Measurements from ENCODE around the gene MAMDC4. TPM values are rescaled to one million over a fixed set of nuclear protein-coding genes. Genes with fewer than 3 reads are reported as not detected.

The MAMDC4 gene
- total and polyA plus RNA-seq, 2 of the 8 experiments (the other 6 are each of a cell fraction or from before 2014, with no cell fraction given) = 3.1 to 4.5 TPM

- Histone ChIP-seq H3K27ac (ENCODE audit: low read depth, low read length) (no peak overlapping the region), H3K4me2 (ENCODE audit: insufficient read depth in 1 of 2, low read depth in 2 of 2, low read length in 2 of 2) (no peak overlapping the region), H3K4me3 (ENCODE audit: extremely low read depth in 1 of 4, insufficient read depth in 2 of 4, low read depth in 3 of 4, low read length in 4 of 4) (no peak overlapping the region), H3K36me3 (ENCODE audit: control insufficient read depth in 2 of 4, insufficient read depth in 4 of 4, low read length in 3 of 4) (peaks cover 17 to 56% (median 41%) of the 10 kb centered on the region in 4 experiments), H3K27me3 (replicated peaks in 1 of 4; ENCODE audit: control insufficient read depth in 3 of 4, extremely low read depth in 1 of 4, insufficient read depth in 3 of 4, low read length in 3 of 4) (no peaks in the 10 kb centered on the region), H3K9ac (replicated peaks in 1 of 4; ENCODE audit: extremely low read depth in 1 of 4, low read depth in 3 of 4, low read length in 3 of 4) (no peak overlapping the region), H4K91ac (replicated peaks; ENCODE audit: insufficient read length, low read length) (no peak overlapping the region), H2BK120ac (replicated peaks; ENCODE audit: low read depth, low read length) (no peak overlapping the region), H2AFZ (ENCODE audit: low read length) (no peak overlapping the region), H3K9me3 (ENCODE audit: insufficient read depth in 2 of 2, low read depth in 1 of 2, low read length in 1 of 2) (no peaks in the 10 kb centered on the region), H3K4me1 (replicated peaks in 1 of 4; ENCODE audit: control insufficient read depth in 3 of 4, insufficient read depth in 4 of 4, low read length in 3 of 4) (peaks cover 0 to 6% (median 3%) of the 10 kb centered on the region in 4 experiments; a peak in 3 of 7 replicates), H2BK20ac (ENCODE audit: low read length) (no peak overlapping the region), H4K20me1 (replicated peaks in 1 of 2; ENCODE audit: control insufficient read depth in 1 of 2, insufficient read depth in 2 of 2, low read length in 2 of 2) (peaks cover 13 to 40% of the 10 kb centered on the region in 2 experiments), H4K5ac (ENCODE audit: insufficient read length, low read depth, low read length) (no peak overlapping the region), H3K79me2 (ENCODE audit: control insufficient read depth in 1 of 2, insufficient read depth in 2 of 2, low read length in 2 of 2) (0 out of 4 replicates have a peak, but pooled peaks cover 0 to 4% of the 10 kb centered on the region in 2 experiments), H3K23ac (ENCODE audit: insufficient read length) (no peak overlapping the region), H3K4ac (replicated peaks; ENCODE audit: insufficient read length, low read depth, low read length) (no peak overlapping the region), H4K8ac (ENCODE audit: extremely low read depth, insufficient read depth, low read length) (0 out of 2 replicates have a peak overlapping the region, but pooled peaks have one; percentile 51), H2AK5ac (ENCODE audit: low read depth, low read length) (no peak overlapping the region), H2BK5ac (ENCODE audit: low read depth, low read length) (no peak overlapping the region), H3K56ac (replicated peaks; ENCODE audit: insufficient read length, low read depth, low read length) (no peak overlapping the region), H3K23me2 (ENCODE audit: low read depth, low read length) (no peaks in the 10 kb centered on the region), H3K14ac (ENCODE audit: insufficient read length) (no peak overlapping the region), H2BK15ac (ENCODE audit: low read length) (no peak overlapping the region), H2BK12ac (ENCODE audit: low read depth, low read length) (no peak overlapping the region), H3K18ac (ENCODE audit: extremely low read depth, low read length) (no peak overlapping the region), H3K79me1 (ENCODE audit: low read depth, low read length) (peaks cover 11% of the 10 kb centered on the region)
- TF ChIP-seq POU5F1 (IDR thresholded peaks at IDR 0.05; ENCODE audit: low read depth, low read length) = no peak
- no peak for TF ChIP-seq HDAC6 (IDR thresholded peaks at IDR 0.05; ENCODE audit: low read depth, low read length)
- TF ChIP-seq KDM4A (IDR thresholded peaks at IDR 0.05; ENCODE audit: low read depth, low read length, severe bottlenecking) = no peak
- 87% methylated on average over 23 of the region's 24 CpGs; no CpG with 5 or more reads in 1 of the 2 experiments for WGBS, 2 experiments (ENCODE audit: extremely low coverage in 1 of 2, insufficient coverage in 1 of 2, insufficient read length in 1 of 2, insufficient replicate concordance in 2 of 2, low coverage in 1 of 2, low lambda C conversion rate in 2 of 2, missing lambda C conversion rate in 1 of 2)
- DNase-seq (ENCODE audit: low read depth in 1 of 2, low spot score in 2 of 2) (no peak), FAIRE-seq (no peak)
- CTCF ChIA-PET (ENCODE audit: partially characterized antibody) = interaction anchor here (0.8 to 17.4 kb wide), 6 partner anchors 9 to 35 kb away, joined by 3 to 131 read pairs (median 4); partner anchors contain the start of gene AJM1
- POLR2A ChIA-PET (ENCODE audit: partially characterized antibody) = interaction anchor here (0.8 to 1.5 kb wide), 4 partner anchors 8 to 18 kb away, joined by 3 to 5 read pairs (median 3); no protein-coding TSS in a partner anchor
Observed at GRCh38 chr9:136826703-136827582, 25.2 kb upstream of the MAMDC4 start.

All from H1 (cell line).